Prostate gland (tissue), 2 donors: ENCODE data around the gene RPL35. TPM values are rescaled to one million over a fixed set of nuclear protein-coding genes. Genes with fewer than 3 reads are reported as not detected.
"Not testable (repeated sequence)": the region's sequence is repeated elsewhere in the genome, so short reads cannot be mapped to it uniquely, and the experiment has no call there.

Source experiments
- DNase-seq: peaks from one replicate; pipeline ENCODE4 v3.0.0-alpha.2; 2019; ENCODE audit warnings: low spot score
- H3K27ac ChIP-seq, 2 donors: fragments of 200-600 bp; sonication (generic); 2 replicates each; pipeline ENCODE4 v1.5.1; 2017 to 2019
- H3K27me3 ChIP-seq: fragments of 200-600 bp; sonication (generic); replicated peaks from 2 replicates; pipeline ENCODE4 v1.5.1; 2019; ENCODE audit not compliant: insufficient read depth
- H3K36me3 ChIP-seq, 2 donors: fragments of 200-600 bp; sonication (generic); 1 replicate in 1 of 2; 2 replicates in 1 of 2; pipeline versions ENCODE4 v1.5.1 to v1.8.1; 2017 to 2019
- H3K4me1 ChIP-seq: fragments of 200-600 bp; sonication (generic); replicated peaks from 2 replicates; pipeline ENCODE4 v1.5.1; 2019
- H3K4me3 ChIP-seq, 2 donors: fragments of 200-600 bp; sonication (generic); 2 replicates each; pipeline ENCODE4 v1.5.1; 2017 to 2019
- H3K9me3 ChIP-seq: fragments of 200-600 bp; sonication (generic); 2 replicates; pipeline ENCODE4 v1.5.1; 2017
- CTCF ChIP-seq, 4 experiments: fragments of 200-600 bp in 2 of 4; fragments of 450-650 bp in 2 of 4; sonication (generic) in 2 of 4; IDR thresholded peaks; 1 replicate in 3 of 4; 2 replicates in 1 of 4; pipeline ENCODE4 v1.5.1; 2016 to 2019; ENCODE audit warnings: antibody characterized with exemption in 4 of 4, mild to moderate bottlenecking in 2 of 4, moderate library complexity in 2 of 4
- POLR2A ChIP-seq: fragments of 450-650 bp; IDR thresholded peaks from one replicate; pipeline ENCODE4 v1.6.1; 2016; ENCODE audit warnings: antibody characterized with exemption, mild to moderate bottlenecking
- POLR2AphosphoS5 ChIP-seq: sonication (generic); formaldehyde crosslinking; IDR thresholded peaks from one replicate; pipeline ENCODE4 v1.6.1; 2017; ENCODE audit warnings: antibody characterized with exemption
- WGBS: methylation state at CpG from one replicate; pipeline ENCODE4 v1.1.5; 2018; 5-methylcytosine and 5-hydroxymethylcytosine counted together
- intact Hi-C: fragments of 100-400 bp; cut with DNase I; formaldehyde crosslinking; loops from one replicate; pipeline ENCODE4 v1.14.2; 2022
- total RNA-seq, 2 donors: library from RNA; depleted of rRNA; stranded (reverse); fragments of >200 nt; gene quantifications; one replicate each; pipeline ENCODE4 v1.1.0, GENCODE V29; 2016

RPL35 gene
- total RNA-seq, 2 donors from 2014 or later: 1,539 to 2,854 TPM

- Histone ChIP-seq H3K9me3 (no peaks in the 10 kb centered on the region), H3K4me3 (no peak overlapping the region), H3K36me3 (no peaks in the 10 kb centered on the region), H3K27me3 (no peaks in the 10 kb centered on the region), H3K4me1 (peaks cover 4% of the 10 kb centered on the region), H3K27ac (no peak overlapping the region)
- WGBS: 75% methylated on average over 10 of the region's 10 CpGs
- DNase-seq: no peak
- TF ChIP-seq POLR2A (no peak), CTCF (IDR thresholded peaks at IDR 0.05) (no peak), POLR2AphosphoS5 (no peak)
- intact Hi-C loops: loop anchor here (10.0 kb wide), 1 partner anchor 525 kb away; no protein-coding TSS in a partner anchor
These were observed 12.0 kb downstream of the RPL35 start for GRCh38 chr9:124849801-124850200.

- Histone ChIP-seq H3K27me3 (no peaks in the 10 kb centered on the region), H3K9me3 (no peaks in the 10 kb centered on the region), H3K27ac (no peak overlapping the region), H3K4me1 (no peaks in the 10 kb centered on the region), H3K4me3 (no peak overlapping the region), H3K36me3 (no peaks in the 10 kb centered on the region)
- intact Hi-C loops: no loop called here
- no peak for TF ChIP-seq CTCF (IDR thresholded peaks at IDR 0.05)
- TF ChIP-seq POLR2AphosphoS5: no peak
- TF ChIP-seq POLR2A: no peak
- WGBS: 94% methylated on average over 6 of the region's 6 CpGs
- DNase-seq: no peak
These were observed 14.8 kb downstream of the RPL35 start for GRCh38 chr9:124846969-124847368.

GRCh38 chr9:124846467-124846866, 15.3 kb downstream of the RPL35 start:
- H3K9me3 ChIP-seq, H3K27me3 ChIP-seq, DNase-seq, H3K4me1 ChIP-seq, H3K27ac ChIP-seq, H3K36me3 ChIP-seq, intact Hi-C loops, H3K4me3 ChIP-seq: not testable (repeated sequence)
- 93% methylated on average over 9 of the region's 9 CpGs for WGBS

- no peaks in the 10 kb centered on the region for H3K9me3 ChIP-seq
- no peak overlapping the region for H3K4me3 ChIP-seq
- TF ChIP-seq POLR2A: no peak
- TF ChIP-seq CTCF (IDR thresholded peaks at IDR 0.05): no peak
- TF ChIP-seq POLR2AphosphoS5: no peak
- no peaks in the 10 kb centered on the region for H3K4me1 ChIP-seq
- DNase-seq: no peak
- H3K27ac ChIP-seq: no peak overlapping the region
- H3K36me3 ChIP-seq: no peaks in the 10 kb centered on the region
- H3K27me3 ChIP-seq: no peaks in the 10 kb centered on the region
- intact Hi-C loops: no loop called here
- WGBS: 81% methylated on average over 4 of the region's 4 CpGs
These were observed 17.5 kb downstream of the RPL35 start for GRCh38 chr9:124844291-124844690.

GRCh38 chr9:124843456-124844034, 18.2 kb downstream of the RPL35 start:
- TF ChIP-seq POLR2AphosphoS5 (no peak), POLR2A (no peak), CTCF (IDR thresholded peaks at IDR 0.05) (no peak)
- Histone ChIP-seq H3K4me3 (no peak overlapping the region), H3K4me1 (no peaks in the 10 kb centered on the region), H3K27me3 (no peaks in the 10 kb centered on the region), H3K9me3 (no peaks in the 10 kb centered on the region), H3K27ac (no peak overlapping the region), H3K36me3 (no peaks in the 10 kb centered on the region)
- no peak for DNase-seq
- 79% methylated on average over 11 of the region's 11 CpGs for WGBS
- intact Hi-C loops: no loop called here
